ENCODE measurements around the gene NENF.
"Not testable (repeated sequence)": the region's sequence is repeated elsewhere in the genome, so short reads cannot be mapped to it uniquely, and the experiment has no call there.

The NENF gene

GRCh38 chr1:212460376-212460775 is 27.7 kb downstream of the NENF start:
- no peak for DNase-seq (ENCODE audit: low spot score)

- peak; percentile 80 for DNase-seq (ENCODE audit: low spot score)
Observed at GRCh38 chr1:212461916-212462660, 29.4 kb downstream of the NENF start.

DNA sequence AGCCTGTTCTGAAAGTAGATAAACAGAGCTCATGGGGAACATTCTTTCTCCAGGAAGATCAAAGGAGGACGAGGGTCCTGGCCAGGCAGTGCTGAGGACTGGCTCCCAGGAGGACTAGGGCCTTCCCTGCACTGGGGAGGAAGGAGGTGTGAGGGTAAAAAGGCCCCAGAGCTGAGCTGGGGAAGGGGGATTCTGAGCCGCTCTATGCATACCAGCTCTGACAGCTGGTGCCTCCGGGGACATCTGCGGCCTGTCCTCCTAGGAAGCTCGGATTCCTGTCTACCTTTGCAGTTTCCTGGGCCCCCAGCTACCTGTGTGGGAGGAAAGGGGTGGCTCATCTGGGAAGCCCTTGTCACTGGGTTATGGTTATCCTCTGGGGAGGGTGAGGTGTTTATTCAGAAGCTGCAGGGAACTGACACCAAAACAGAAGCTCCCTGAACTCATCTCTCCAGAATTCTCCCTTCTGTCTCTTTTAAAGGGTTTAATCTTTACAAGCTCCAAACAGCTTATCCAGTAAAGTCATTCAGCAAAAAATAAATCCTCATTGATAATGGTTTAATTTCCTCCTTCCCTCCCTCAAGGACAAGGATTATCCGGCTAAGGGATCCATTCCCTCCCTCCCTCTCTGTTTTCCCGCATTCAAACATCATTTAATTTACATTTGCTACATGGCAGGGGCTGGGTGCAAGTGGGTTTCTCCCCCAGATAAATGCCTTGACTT is 31.0 kb downstream of the NENF start:
- DNase-seq (ENCODE audit: low spot score), result no peak

DNA sequence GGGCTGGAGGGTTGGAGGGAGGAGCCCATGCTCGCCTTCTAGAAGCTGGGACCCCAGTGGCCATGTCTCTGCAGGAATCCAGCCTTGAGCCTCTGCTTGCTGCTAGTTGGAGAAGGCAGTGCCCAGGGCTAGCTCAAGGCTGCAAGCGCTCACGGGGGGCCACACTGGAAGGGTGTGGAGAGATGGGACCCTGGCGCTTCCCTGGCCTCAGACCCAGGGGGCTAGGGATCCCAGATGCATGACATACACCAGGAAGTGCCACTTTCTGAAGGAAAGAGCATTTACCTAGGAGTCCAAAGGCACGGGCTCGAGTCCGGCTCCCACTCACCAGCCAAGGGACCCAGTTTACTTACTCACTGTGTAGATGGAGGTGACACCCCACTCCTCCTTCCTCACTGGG is 32.6 kb downstream of the NENF start:
- DNase-seq (ENCODE audit: low spot score), result no peak

GRCh38 chr1:212466437-212466836 is 33.7 kb downstream of the NENF start:
- DNase-seq (ENCODE audit: low spot score), result no peak

DNA sequence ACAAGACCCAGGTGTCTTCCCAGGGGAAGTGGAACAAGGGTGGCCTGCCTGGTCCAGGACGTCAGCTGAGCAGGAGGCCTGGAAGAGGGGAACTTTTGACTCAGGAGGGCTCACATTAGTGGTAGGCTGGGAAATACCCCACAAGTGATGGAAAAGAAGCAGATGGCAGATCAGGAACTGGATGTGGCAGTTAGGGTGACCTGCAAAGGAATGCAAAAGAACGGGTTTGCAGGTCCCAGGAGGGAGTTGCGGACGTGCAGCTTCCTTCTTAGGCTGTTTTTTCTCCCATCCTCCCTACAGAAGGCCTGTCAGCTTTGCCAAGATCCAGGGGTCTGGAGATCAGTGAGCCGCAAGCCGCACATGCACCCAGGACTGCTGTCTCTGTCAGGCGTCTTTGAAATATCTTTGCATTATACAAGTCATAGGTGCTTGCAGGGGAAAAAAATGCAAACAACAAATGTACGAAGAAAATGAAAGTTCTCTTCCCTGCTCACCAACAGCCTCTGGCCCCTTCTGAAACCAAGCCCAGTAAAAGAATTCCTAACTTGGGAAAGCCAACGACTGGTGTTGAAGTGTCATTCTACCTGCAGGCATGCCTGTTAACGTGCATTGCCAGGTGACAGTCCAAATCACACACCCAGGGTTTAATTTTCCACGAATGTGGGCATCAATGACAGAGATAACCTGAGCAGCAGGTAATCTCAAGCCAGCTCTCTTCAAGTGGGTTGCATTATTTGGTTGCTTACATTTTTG is 34.4 kb downstream of the NENF start:
- DNase-seq (ENCODE audit: low spot score), result no peak

- no peak for DNase-seq (ENCODE audit: low spot score)
Observed at GRCh38 chr1:212467843-212468482, 35.2 kb downstream of the NENF start.

DNA sequence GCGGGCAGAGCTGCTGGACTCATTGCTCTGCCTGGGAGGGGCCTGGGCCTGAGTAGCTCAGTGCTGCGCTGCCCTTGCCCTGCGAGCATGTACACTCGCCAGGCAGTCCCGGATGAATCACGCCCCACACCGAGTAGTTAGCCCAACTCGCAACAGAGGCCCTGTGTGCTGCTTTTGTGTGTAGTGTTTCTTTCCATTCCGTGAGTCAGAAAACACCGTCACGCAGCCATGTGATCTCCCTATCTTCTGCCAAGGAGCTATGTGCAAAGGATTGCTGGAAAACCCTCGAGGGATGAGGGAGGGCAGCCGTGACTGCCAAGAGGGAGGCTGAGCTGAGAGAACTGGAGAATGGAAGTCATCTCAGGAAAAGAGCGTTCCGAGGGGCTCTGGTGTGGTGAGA is 37.3 kb downstream of the NENF start:
- DNase-seq (ENCODE audit: low spot score), result peak; percentile 90

- no peak for DNase-seq (ENCODE audit: low spot score)
Observed at GRCh38 chr1:212471286-212471685, 38.6 kb downstream of the NENF start.

DNA sequence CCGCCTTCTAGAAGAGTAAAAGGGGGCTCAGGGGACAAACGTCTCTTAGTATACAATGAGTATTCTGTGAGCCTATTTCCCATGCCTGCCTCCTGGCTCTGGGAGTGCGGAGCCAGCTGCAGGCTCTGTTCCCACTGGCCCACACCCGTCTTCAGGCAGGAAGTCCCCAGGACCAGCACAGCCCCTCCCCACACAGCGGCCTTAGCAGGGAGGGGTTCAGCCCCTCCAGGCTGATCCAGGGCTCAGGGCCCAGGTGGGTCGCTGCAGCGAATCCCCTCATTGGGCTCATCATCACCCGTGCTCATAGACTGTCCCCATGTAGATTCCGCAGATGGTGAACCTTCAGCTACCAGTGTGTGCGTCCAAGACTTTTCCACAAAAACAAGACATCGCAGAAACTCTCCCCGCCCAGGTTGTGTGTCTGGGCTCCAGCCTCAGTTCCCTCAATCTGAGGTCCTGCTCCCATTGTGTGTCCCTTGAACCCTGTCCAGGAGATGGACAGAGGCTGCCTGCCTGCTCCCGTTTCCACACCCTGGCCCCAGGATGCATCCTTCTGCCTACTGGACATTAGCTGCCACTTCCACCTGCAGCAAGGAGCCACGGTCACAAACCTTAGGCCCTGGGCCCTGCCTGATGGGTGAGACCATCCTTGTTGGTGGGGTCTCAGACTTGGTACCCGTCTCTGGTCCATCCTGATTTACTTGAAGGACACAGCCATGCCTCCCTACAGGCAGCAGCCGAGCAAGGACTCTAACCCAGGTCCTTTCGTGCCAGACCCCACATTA is 39.4 kb downstream of the NENF start:
- no peak for DNase-seq (ENCODE audit: low spot score)

DNA sequence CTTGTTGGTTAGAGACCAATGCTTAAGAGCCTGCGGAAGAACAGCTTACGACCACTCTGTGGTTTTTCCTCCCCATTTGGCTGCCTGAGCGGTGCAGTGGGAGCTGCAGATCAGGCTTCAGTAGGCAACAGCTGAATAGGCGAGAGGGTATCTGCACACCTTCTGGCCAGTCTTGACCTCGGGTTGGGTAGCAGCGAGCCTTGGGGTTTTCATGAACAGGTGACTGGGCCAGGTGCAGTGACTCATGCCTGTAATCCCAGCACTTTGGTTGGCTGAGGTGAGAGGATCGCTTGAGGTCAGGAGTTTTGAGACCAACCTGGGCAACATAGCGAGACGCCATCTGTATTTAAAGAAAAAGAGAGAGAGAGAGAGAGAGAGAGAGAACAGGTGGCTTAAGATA is 41.0 kb downstream of the NENF start:
- no peak for DNase-seq (ENCODE audit: low spot score)

- DNase-seq (ENCODE audit: low spot score), result peak; percentile 80
Observed at GRCh38 chr1:212475151-212475550, 42.4 kb downstream of the NENF start.

- DNase-seq (ENCODE audit: low spot score), result not testable (repeated sequence)
Observed at GRCh38 chr1:212475831-212476230, 43.1 kb downstream of the NENF start.

DNA sequence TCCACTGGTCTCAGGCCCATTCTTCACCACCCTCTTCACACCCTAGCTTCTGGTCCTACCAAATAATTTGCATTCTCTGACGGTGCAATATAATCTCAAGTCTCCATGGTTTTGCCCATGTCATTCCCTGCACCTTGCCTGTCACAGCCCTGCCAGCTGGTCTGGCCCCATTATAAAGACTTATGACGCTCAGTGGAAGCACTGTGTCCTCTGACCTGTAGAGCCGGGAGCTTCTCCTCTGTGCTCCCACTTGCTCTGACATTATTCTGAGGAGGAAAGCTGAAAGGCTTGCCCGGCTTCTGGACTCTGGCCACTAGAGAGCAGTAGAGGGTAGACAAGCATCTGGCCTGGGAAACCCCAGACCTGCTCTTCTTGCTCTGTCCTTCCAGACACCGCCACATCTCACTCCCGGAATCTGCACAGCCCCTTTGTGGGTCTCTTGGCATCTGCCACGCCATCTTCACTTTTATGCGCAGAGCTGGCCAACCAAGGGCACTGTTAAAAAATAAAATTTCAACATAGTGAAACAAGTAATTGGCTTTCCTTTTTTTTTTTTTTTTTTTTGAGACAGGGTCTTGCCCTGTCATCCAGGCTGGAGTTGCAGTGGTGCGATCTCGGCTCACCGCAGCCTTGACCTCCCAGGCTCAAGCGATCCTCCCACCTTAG is 44.4 kb downstream of the NENF start:
- DNase-seq (ENCODE audit: low spot score), result peak; percentile 94

GRCh38 chr1:212477680-212478466 is 45.2 kb downstream of the NENF start:
- DNase-seq (ENCODE audit: low spot score), result no peak

DNA sequence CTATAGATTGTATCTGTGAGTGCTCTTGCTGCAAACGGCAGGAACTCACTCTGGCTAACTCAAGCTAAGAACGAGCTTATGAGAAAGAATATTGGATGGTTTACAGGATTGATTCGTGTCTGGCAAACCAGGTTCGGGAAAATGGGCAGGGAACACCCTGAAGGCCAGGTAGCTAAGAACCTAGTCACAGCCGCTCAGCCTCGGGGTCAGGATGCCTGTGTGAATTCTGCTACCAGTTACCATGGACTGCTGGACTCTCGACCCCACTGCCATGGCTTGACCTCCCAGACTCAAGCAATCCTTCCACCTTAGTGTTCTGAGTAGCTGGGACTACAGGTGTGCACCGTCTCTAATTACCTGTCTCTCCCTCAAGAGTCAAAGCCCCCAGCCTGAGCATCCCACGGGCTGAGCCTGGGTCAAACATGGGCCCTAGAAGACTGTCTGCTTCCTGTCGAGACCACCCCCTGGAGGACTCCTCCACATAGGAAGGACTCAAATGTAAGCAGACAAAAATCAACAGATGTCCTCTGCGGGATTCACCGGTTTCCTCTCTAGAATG is 45.8 kb downstream of the NENF start:
- DNase-seq (ENCODE audit: low spot score), result no peak

DNA sequence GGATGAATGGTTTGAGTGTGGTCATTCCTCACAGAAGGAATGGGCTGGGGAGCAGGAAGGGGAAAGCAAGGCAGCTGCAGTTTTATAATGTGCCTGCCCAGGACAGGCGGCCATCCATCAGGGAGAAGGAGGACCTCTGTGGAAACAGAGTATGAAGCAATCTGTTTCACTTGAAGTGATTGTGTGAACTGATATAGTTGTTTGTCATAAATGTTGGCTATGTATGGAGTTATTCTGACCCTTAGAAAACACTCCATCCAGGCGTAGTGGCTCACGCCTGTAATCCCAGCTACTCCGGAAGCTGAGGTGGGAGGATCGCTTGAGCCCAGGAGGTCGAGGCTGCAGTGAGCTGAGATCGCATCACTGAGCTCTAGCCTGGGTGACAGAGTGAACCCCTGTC is 46.5 kb downstream of the NENF start:
- no peak for DNase-seq (ENCODE audit: low spot score)

- DNase-seq (ENCODE audit: low spot score), result not testable (repeated sequence)
Observed at GRCh38 chr1:212480711-212481437, 48.2 kb downstream of the NENF start.

GRCh38 chr1:212481438-212481767 is 48.7 kb downstream of the NENF start:
- no peak for DNase-seq (ENCODE audit: low spot score)
